Esophagus squamous epithelium (tissue), 4 donors: Measurements from ENCODE around the gene MAP4K3.

Source experiments
- CTCF ChIP-seq, 6 experiments: fragments of 450-650 bp in 4 of 6; fragments of 200-600 bp in 2 of 6; sonication (generic) in 2 of 6; IDR thresholded peaks; one replicate each; pipeline ENCODE4 v1.5.1; 2016 to 2019; ENCODE audit warnings: antibody characterized with exemption in 6 of 6, mild to moderate bottlenecking in 4 of 6, moderate library complexity in 4 of 6
- POLR2A ChIP-seq, 4 donors: fragments of 450-650 bp; IDR thresholded peaks; one replicate each; pipeline ENCODE4 v1.6.1; 2017; ENCODE audit warnings: antibody characterized with exemption in 4 of 4, mild to moderate bottlenecking in 4 of 4, moderate library complexity in 3 of 4

- TF ChIP-seq POLR2A (IDR thresholded peaks at IDR 0.05) (no peak), CTCF (IDR thresholded peaks at IDR 0.05) (no peak)
These were observed 15.7 kb downstream of the MAP4K3 start for GRCh38 chr2:39421354-39421753.
